ENCODE measurements around the gene MRPL42. TPM values are rescaled to one million over a fixed set of nuclear protein-coding genes. Genes with fewer than 3 reads are reported as not detected.

The MRPL42 gene
- total RNA-seq, 1 donor from 2014 or later: 287 TPM

- H3K27me3 Mint-ChIP-seq (ENCODE audit: insufficient read depth, low read depth): no peaks in the 10 kb centered on the region
- no peaks in the 10 kb centered on the region for H3K36me3 ChIP-seq
- H3K27ac Mint-ChIP-seq: peak overlapping the region; percentile 94
- peaks cover 32% of the 10 kb centered on the region for H3K4me1 Mint-ChIP-seq
- H3K9me3 ChIP-seq (ENCODE audit: low read depth): no peaks in the 10 kb centered on the region
- peaks cover 7% of the 10 kb centered on the region for H3F3A ChIP-seq (ENCODE audit: low read depth)
- peaks cover 23% of the 10 kb centered on the region for H3K4me1 ChIP-seq
- peaks cover 73% of the 10 kb centered on the region for H3K79me2 ChIP-seq (ENCODE audit: low read depth)
- peak overlapping the region; percentile 93 for H3K4me3 ChIP-seq
- H3K36me3 Mint-ChIP-seq: peaks cover 17% of the 10 kb centered on the region
- peak; percentile 61 for DNase-seq (ENCODE audit: low spot score)
- H3K27ac ChIP-seq: peak overlapping the region; percentile 94
- peak overlapping the region; percentile 97 for H3K4me3 Mint-ChIP-seq
- H3K4me2 ChIP-seq: peak overlapping the region; percentile 78
- TF ChIP-seq, protein P1, sequence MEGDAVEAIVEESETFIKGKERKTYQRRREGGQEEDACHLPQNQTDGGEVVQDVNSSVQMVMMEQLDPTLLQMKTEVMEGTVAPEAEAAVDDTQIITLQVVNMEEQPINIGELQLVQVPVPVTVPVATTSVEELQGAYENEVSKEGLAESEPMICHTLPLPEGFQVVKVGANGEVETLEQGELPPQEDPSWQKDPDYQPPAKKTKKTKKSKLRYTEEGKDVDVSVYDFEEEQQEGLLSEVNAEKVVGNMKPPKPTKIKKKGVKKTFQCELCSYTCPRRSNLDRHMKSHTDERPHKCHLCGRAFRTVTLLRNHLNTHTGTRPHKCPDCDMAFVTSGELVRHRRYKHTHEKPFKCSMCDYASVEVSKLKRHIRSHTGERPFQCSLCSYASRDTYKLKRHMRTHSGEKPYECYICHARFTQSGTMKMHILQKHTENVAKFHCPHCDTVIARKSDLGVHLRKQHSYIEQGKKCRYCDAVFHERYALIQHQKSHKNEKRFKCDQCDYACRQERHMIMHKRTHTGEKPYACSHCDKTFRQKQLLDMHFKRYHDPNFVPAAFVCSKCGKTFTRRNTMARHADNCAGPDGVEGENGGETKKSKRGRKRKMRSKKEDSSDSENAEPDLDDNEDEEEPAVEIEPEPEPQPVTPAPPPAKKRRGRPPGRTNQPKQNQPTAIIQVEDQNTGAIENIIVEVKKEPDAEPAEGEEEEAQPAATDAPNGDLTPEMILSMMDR (IDR thresholded peaks at IDR 0.05): no peak
- TF ChIP-seq EZH2 (IDR thresholded peaks at IDR 0.05) (no peak), EZH2phosphoT487 (IDR thresholded peaks at IDR 0.05) (no peak)
- H3K9me3 Mint-ChIP-seq: peaks cover 3% of the 10 kb centered on the region
- peaks cover 52% of the 10 kb centered on the region for H4K20me1 ChIP-seq (ENCODE audit: low read depth)
- no peaks in the 10 kb centered on the region for H3K27me3 ChIP-seq
- peak overlapping the region; percentile 98 for H3K9ac ChIP-seq
- H2AFZ ChIP-seq (replicated peaks): no peak overlapping the region
Observed at GRCh38 chr12:93441081-93441616, 26.2 kb upstream of the MRPL42 start.

DNA sequence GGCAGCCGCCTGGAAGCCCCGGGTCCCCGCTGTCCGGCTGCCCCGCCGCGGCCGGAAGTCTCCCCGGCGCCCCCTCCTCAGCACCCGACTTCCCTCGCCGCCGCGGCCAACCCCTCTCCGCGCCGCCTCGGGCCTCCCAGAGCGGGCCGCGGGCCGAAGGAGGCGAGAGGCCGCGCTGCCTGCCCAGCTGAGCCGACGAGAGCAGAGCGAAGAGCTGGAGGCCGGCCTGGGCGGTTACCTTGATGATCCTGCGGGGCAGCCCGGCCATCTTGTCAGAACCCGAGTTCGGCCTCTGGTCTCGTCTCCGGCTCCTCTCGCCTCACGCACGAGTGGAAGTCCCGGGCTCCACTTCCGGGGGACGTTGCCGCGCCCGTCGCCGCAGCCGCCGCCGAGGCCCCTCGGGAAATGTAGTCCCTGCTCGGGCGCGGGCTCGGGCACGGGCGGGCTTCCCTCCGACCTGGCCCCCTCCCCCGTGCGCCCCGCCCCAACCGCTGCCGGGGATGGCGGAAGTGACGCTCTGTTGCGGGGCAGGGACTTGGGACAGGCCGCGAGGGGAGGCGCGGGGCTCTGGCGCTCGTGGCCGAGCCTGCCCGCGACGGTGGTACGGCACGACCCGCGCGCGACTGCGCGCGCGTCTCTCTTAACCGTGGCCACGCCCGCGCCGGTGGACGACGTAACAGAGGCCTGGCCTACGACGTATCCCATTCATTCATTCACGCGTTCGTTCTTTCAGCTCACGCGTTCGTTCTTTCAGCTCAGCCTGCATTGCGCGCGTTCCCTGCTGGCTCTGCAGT, 25.5 kb upstream of the MRPL42 start, which contains the start of gene UBE2N:
TSS of gene UBE2N (minus strand) at position 331 of the 794 bp plus-strand sequence. CDS start at position 268, 63 bp downstream.
- Histone ChIP-seq H3K4me3 (peak within 1 kb of the TSS; percentile 93), H3K27me3 (no peaks in the 10 kb centered on the region), H3K4me1 (peaks cover 23% of the 10 kb centered on the region), H3K9me3 (ENCODE audit: low read depth) (no peaks in the 10 kb centered on the region), H3F3A (ENCODE audit: low read depth) (peaks cover 7% of the 10 kb centered on the region), H4K20me1 (ENCODE audit: low read depth) (peaks cover 45% of the 10 kb centered on the region), H3K36me3 (no peaks in the 10 kb centered on the region), H3K27ac (peak within 1 kb of the TSS; percentile 94), H3K4me2 (peak within 1 kb of the TSS; percentile 78), H3K9ac (peak within 1 kb of the TSS; percentile 98), H2AFZ (replicated peaks) (peak within 1 kb of the TSS; percentile 97), H3K79me2 (ENCODE audit: low read depth) (peaks cover 67% of the 10 kb centered on the region)
- Mint-ChIP-seq H3K9me3 (peaks cover 2% of the 10 kb centered on the region), H3K4me3 (peak within 1 kb of the TSS; percentile 99), H3K4me1 (peaks cover 32% of the 10 kb centered on the region), H3K27ac (peak within 1 kb of the TSS; percentile 94), H3K27me3 (ENCODE audit: insufficient read depth, low read depth) (no peaks in the 10 kb centered on the region), H3K36me3 (peaks cover 10% of the 10 kb centered on the region)
- no peak for TF ChIP-seq EZH2 (IDR thresholded peaks at IDR 0.05)
- TF ChIP-seq, protein P1 (IDR thresholded peaks at IDR 0.05): no peak
- DNase-seq (ENCODE audit: low spot score): peak; percentile 97

DNA sequence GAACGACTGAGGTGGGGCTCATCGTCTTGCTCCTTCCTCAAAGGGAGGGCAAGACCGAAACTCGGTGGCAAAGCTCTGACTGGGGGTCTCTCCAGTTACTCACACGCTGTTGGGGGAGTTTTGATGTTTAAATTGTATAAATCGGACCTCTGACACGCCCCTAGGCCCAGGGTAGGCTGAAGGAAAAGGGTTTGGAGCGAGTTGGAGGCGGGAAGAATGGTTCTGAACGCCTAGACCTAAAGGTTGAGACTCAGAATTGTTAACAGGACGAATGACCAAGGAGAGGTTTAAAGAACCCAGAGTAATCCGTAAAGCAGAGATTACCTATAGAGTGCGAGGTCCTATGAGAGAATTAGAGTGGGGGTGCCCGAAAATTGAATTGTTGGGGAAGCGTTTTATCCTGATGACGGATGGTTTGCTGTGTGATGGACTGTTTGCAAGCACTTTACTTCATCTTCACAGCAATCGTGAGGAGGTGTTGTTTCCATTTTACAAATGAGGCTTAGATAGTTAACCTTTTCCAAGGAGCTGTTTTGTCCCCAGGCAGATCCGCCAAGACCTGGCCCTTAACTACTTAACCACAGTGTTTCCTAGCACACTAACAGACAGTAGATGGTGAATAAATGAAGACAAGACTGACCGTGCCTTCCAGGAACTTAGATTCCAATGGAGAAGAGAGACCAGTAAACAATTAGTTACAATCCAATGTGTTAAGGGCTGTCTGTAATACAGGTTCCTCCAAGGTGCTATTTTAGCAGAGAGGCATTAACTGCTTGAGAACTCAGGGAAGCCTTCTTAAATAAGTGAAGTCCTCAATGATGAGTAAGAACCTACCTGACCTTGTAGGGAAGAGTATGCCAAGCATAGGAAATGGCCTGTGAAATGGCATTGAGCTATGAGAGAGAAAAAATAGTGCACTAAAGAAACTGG, 24.6 kb upstream of the MRPL42 start:
- Histone ChIP-seq H2AFZ (replicated peaks) (peak overlapping the region; percentile 97), H3K4me1 (peaks cover 23% of the 10 kb centered on the region), H3K4me3 (peak overlapping the region; percentile 93), H3K36me3 (no peaks in the 10 kb centered on the region), H3F3A (ENCODE audit: low read depth) (peaks cover 7% of the 10 kb centered on the region), H3K9ac (peak overlapping the region; percentile 98), H3K4me2 (peak overlapping the region; percentile 78), H3K27me3 (no peaks in the 10 kb centered on the region), H3K79me2 (ENCODE audit: low read depth) (peaks cover 58% of the 10 kb centered on the region), H3K27ac (peak overlapping the region; percentile 94), H4K20me1 (ENCODE audit: low read depth) (peaks cover 37% of the 10 kb centered on the region), H3K9me3 (ENCODE audit: low read depth) (no peaks in the 10 kb centered on the region)
- Mint-ChIP-seq H3K27me3 (ENCODE audit: insufficient read depth, low read depth) (no peaks in the 10 kb centered on the region), H3K4me3 (peak overlapping the region; percentile 99), H3K36me3 (peaks cover 6% of the 10 kb centered on the region), H3K27ac (peak overlapping the region; percentile 94), H3K9me3 (no peaks in the 10 kb centered on the region), H3K4me1 (peaks cover 32% of the 10 kb centered on the region)
- TF ChIP-seq, protein P1 (IDR thresholded peaks at IDR 0.05): peak; percentile 6
- TF ChIP-seq EZH2 (IDR thresholded peaks at IDR 0.05) (no peak), EZH2phosphoT487 (IDR thresholded peaks at IDR 0.05) (no peak)
- peak; percentile 15 for DNase-seq (ENCODE audit: low spot score)

Measured in neural progenitor cell (in vitro differentiated cells).